Astrocyte of the cerebellum (primary cell): ENCODE results near the gene TMCC3.
"Not testable (repeated sequence)": the region's sequence is repeated elsewhere in the genome, so short reads cannot be mapped to it uniquely, and the experiment has no call there.

Experiments used
- DNase-seq: peaks from one replicate; pipeline ENCODE4 v3.0.0-alpha.2; 2011; ENCODE audit warnings: low read depth
- H3K4me3 ChIP-seq: 2 replicates; pipeline ENCODE4 v1.5.1; 2011; ENCODE audit warnings: mild to moderate bottlenecking, low read depth, low read length, moderate library complexity
- CTCF ChIP-seq: IDR thresholded peaks from 2 replicates; pipeline ENCODE4 v1.5.1; 2012; ENCODE audit warnings: low read length, low read depth, moderate library complexity, mild to moderate bottlenecking; ENCODE audit errors: missing control alignments
- in situ Hi-C: cut with HindIII; loops from 2 replicates; pipeline ENCODE4 v1.10.0; 2017; ENCODE audit warnings: low sequenced_read_pairs

The TMCC3 gene

GRCh38 chr12:94551810-94552209, 98.5 kb downstream of the TMCC3 start:
- no peak overlapping the region for H3K4me3 ChIP-seq
- no peak for DNase-seq
- in situ Hi-C loops, result no loop called here
- TF ChIP-seq CTCF, result no peak

- no peak for DNase-seq
- H3K4me3 ChIP-seq, result no peak overlapping the region
- no peak for TF ChIP-seq CTCF
- in situ Hi-C loops, result no loop called here
These were observed 99.4 kb downstream of the TMCC3 start for GRCh38 chr12:94550964-94551363.

GRCh38 chr12:94548833-94549232, 101.5 kb downstream of the TMCC3 start:
- DNase-seq, in situ Hi-C loops, H3K4me3 ChIP-seq: not testable (repeated sequence)

- peak; percentile 48 for DNase-seq
- peak; percentile 80 for TF ChIP-seq CTCF
- in situ Hi-C loops, result no loop called here
- H3K4me3 ChIP-seq, result no peak overlapping the region
These were observed 104.2 kb downstream of the TMCC3 start for GRCh38 chr12:94545935-94546771.

GRCh38 chr12:94544355-94544754, 106.0 kb downstream of the TMCC3 start:
- H3K4me3 ChIP-seq, result no peak overlapping the region
- in situ Hi-C loops, result no loop called here
- DNase-seq, result no peak
- no peak for TF ChIP-seq CTCF

GRCh38 chr12:94538318-94538717, 112.0 kb downstream of the TMCC3 start:
- in situ Hi-C loops, result no loop called here
- DNase-seq, result no peak
- no peak for TF ChIP-seq CTCF
- no peak overlapping the region for H3K4me3 ChIP-seq

- DNase-seq, result no peak
- no peak overlapping the region for H3K4me3 ChIP-seq
- in situ Hi-C loops, result no loop called here
- no peak for TF ChIP-seq CTCF
These were observed 114.1 kb downstream of the TMCC3 start for GRCh38 chr12:94536040-94536965.
